HG02938 (cell line): ENCODE data around the gene PELI1.
A peak's percentile ranks its signal among the peaks of the same experiment; 100 is the strongest.
"Not testable (repeated sequence)": the region's sequence is repeated elsewhere in the genome, so short reads cannot be mapped to it uniquely, and the experiment has no call there.

Experiments
- ATAC-seq: cut with Tn5 transposase; IDR thresholded peaks from one replicate; pipeline ENCODE4 v1.9.1; 2021; ENCODE audit warnings: mild to moderate bottlenecking, moderate library complexity; ENCODE audit not compliant: unreplicated experiment

Gene PELI1

DNA sequence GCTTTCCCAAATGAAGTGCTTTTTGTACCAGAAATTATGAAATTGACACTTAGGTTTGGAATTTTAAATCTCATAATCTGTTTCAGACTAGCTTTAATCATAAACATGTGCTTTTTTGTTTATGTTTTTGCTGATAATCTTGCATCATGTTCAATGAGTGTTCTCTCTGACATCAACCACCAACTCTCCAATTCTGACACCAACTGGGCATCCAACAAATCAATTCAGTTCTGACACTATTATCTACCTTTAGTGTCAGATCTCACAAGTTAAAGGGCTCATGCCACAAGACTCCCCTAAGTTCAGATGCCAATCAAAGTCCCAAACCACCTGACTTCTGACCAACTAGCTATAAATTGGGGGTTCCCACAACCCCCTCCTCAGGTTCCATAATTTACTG is 19.6 kb downstream of the PELI1 start:
- ATAC-seq = no peak

DNA sequence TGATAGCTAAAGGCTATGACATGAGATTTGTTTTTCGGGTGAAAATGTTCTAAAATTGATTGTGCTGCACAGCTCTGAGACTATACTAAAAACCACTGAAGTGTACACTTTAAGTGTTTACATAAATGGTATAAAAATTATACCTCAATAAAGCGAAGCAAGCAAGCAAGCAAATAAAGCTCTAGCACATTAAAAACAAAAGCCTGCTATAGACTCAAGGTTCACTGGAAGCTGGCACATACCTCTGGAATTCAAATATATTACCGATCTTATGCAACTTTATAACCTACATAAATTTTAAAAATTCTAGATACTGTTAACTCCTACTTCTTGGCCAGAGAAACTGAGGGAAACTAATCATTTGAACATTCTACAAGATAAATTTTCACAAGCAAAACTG is 20.1 kb downstream of the PELI1 start:
- no peak for ATAC-seq

DNA sequence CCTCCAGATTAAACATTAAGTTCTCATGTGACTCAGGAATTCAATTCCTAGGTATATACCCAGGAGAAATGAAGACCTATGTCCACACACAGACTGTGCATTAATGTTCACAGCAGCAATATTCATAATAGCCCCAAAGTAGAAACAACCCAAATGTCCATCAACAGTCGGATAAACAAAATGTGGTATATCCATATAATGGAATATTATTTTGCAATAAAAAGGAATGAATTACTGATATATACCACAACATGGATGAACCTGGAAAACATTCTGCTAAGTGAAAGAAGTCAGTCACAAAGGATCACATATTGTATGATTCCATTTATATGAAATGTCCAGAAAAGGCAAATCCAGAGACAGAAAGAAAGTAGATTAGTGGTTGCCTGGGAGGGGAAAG is 20.5 kb downstream of the PELI1 start:
- no peak for ATAC-seq

DNA sequence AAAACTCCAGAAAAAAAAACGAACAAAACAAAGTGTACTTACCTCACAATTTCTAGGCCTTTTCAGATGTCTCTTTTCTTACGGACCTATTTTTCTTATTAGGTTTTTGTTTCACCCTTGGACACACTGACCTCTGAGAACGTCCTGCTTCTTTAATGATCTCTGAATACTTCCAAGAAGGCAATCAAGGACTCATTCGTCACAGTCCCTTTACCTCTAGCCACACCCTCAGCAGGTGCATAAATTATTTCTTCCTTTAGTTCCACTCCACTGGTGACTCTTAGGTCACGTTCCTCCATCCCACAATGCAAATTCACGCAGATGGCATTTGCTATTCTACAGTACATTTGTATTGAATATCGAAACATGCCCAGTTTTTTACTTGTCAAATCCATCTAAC is 21.9 kb downstream of the PELI1 start:
- ATAC-seq = no peak

DNA sequence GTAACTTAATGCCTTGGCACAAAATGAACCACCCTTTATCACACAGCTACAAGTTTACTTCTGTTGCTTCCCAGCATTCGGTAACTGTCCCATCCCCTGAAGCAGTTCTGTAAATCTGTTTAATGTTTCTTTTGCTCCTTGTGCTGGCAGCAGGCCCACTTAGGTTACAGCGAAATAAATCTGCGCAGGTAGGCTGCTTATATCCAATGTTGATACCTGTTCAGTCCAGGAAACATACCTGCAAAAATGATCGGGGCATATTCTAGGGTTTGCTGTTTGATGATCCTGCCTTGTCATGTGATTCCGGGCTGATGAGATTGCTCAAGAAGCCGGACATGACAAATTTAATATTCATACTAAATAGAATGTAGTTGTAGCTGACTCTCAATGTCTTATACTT is 23.3 kb downstream of the PELI1 start:
- ATAC-seq = no peak

DNA sequence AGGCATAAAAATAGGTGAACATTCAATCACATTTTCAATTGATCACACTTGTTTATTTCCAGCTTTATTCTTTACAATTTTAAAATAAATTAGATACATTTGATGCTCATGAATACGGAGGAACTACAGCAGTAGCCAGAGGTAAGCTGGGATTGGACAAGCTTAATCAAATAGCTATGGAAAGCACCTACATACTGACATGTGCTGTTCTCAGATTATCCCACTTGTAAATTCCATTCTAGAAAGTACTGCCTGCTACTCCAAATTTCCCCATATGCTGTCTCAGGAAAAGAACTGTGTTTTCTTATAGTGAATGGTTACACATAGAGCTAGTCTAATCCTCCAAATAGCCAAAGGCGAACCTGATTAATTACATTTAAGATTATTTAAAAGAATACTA is 24.2 kb downstream of the PELI1 start:
- no peak for ATAC-seq

DNA sequence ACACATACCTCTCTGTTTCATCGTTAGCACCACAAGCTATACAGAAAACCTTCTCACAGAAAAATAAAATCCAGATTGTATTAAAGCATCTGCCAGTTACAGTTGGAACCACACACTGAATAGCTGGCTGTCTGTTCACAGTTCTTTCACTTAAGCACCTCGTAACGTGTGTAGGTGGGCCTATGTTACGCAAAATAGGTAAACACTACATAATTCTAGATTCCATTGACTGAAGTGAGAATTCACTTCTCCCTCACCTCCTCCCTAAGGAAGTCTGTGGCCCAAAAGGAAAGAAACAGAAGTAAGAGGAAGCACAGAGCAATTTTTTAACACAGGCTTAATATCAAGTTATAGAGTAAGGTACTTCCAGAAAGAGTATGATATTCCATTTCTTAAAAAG is 24.9 kb downstream of the PELI1 start:
- no peak for ATAC-seq

DNA sequence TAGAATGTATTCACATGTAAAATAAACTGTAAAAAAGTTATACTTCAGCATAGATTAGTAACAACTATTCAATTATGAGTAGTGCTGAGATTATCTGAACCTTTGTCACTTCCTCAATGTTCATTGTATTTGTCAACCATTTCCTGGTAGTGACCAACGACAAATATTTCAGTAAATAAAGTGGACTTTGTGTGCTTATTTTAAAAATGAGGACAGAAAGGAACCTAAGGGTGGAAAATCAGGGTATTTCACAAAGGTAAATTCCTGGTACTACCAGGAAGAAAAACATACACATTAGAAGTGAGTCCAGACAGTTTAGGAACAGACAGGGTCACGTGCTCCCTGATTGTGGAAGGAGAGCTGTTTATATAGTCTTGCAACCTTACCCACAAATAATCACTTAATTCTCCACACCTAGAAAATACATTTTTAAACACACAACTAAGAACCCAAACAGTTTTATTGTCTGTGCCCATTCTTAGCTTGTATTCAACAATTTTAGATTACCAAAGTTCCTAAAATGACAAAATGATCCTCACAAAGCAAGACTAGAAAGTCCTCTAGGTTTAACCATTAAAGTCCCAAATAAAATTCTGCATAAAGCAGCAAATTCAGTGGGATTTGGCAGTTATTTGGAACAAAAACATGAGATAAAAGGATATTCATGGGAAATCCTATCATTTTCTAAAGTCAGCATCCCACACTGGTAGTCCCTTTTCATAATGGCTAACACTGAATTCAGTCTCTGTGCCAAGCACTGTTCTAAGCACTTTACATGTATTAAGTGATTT is 28.2 kb downstream of the PELI1 start:
- ATAC-seq = no peak

DNA sequence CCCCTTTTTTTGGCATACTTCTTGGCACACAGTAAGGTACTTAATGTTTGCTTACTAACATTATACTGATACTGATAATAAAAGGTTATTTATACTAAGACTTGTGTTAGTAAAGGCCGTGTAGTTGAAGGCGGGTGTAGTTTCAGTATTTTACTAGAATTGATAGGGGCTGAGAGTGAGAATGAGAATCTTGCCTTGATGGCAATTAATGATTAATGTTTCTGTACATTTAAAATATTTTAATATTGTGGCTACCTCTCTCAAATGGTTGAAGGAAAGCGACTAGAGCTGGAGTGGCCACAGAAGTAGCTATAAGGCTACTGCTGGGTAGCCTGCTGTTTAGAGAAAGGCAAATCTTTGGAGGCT is 29.3 kb downstream of the PELI1 start:
- ATAC-seq = peak; percentile 51

DNA sequence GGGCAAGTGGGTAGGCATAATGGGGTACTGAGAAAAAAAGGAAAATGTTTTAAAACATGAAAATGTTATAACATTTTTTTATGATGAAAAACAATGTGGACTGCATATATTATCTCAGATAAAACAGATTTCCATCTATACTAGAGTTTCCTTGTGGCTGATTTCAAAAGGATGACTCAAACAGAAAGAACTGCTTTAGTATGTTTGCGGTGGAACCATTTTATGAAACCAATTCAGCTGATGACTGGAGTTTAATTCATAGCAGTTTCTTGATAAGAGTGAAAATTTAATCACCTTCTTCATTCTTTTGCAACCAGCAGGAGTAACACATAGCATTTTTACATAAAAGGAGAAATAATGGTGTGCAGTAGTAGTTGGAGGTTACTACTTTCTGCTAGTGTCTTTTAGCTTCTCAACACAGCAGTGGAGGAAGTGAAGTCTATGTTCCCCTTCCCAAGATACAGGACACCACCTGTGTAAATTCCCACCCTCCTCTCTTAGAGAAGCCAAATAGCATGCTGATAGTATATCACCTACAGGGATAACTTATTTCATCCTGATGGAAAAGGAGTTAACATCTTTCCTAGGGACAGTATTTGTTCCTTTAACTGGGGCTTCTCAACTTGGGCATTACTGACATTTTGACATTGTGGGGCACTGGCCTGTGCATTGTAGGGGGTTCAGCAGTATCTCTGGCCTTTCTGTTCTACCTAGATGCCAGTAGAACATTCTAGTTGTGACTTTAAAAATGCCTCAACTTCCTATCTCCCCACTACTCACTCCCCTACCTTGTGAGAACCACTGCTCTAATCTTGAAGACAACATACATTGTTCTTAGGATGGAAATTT is 29.9 kb downstream of the PELI1 start:
- no peak for ATAC-seq

DNA sequence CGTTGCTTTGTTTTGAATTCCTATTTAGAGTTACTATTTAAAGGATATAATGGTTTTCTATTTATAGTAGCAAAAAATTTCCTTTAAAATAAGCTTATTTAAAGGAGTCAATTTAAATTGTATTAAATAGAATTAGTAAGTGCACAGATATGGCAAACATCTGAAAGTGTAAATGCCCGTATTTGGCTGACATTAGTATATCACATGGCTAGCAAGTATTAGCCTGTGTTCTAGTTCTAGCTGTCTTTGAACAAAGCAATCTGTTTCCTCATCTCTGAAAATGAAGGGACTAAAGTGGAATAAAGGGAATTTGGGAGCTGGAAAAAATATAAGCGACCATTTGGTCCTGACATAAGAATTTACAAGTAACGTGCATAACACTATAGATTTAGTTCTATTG is 32.2 kb downstream of the PELI1 start:
- ATAC-seq = no peak

DNA sequence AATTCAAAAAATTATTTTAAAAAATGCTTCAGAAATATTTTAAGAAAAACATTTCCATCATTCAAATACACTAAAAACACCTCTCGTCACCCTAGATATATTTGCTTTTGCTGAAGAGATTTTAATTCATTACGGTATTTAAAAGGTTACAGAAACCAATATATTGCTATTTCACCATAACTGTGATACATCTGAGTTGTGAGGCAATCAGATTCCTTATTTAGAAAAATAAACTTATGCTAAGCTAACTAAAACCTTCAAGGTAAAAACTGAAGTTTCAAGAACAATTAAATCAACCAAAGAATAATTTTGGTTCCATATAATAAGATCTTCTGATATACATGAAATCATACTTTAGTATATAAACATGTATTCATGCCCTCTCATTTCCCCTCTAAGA is 32.8 kb downstream of the PELI1 start:
- ATAC-seq = no peak

DNA sequence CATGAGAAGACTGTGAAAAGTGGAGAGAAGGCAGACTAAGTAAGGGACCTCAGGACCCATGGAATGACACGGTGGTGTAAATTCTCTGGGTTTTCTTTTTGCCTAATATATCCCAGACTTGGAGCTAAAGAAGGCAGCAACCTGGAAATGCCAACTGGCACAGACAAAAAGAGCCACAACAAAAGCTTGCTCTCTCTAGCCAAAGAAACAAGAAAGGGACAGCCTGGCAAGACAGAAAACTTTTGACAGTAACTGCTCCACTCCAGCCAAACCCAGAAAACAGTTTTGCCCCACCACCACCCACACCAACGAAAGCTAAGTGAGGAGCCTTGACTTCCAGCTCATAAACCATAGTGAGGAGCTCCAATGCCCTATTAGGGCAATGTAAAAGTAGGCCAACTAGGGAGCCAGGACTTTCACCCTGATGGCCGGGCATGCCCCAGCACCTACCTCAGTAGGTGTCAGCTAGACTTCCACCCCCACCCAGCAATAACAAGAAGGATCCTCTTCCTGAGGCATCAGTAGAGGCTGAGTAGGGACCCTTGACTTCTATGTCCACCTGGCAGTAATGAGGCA is 35.5 kb downstream of the PELI1 start:
- ATAC-seq = no peak

DNA sequence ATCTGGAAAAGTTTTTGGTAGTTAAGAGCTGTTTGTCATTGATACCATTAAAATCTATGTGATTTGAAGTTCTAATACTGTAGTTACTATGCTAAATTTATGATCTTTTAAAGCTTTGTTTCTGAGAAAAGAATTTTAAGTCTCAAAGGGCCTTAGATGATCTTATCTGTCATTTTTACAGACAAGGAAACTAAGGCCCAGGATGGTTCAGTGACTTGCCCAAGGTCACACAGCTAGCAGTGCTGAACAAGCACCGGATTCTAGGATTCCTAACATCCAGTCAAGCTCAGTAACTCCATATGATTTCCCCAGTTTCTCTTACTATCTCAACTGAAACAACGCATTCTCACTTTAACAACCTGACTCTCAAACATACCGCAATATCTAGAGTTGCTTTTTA is 37.7 kb downstream of the PELI1 start:
- ATAC-seq = no peak

DNA sequence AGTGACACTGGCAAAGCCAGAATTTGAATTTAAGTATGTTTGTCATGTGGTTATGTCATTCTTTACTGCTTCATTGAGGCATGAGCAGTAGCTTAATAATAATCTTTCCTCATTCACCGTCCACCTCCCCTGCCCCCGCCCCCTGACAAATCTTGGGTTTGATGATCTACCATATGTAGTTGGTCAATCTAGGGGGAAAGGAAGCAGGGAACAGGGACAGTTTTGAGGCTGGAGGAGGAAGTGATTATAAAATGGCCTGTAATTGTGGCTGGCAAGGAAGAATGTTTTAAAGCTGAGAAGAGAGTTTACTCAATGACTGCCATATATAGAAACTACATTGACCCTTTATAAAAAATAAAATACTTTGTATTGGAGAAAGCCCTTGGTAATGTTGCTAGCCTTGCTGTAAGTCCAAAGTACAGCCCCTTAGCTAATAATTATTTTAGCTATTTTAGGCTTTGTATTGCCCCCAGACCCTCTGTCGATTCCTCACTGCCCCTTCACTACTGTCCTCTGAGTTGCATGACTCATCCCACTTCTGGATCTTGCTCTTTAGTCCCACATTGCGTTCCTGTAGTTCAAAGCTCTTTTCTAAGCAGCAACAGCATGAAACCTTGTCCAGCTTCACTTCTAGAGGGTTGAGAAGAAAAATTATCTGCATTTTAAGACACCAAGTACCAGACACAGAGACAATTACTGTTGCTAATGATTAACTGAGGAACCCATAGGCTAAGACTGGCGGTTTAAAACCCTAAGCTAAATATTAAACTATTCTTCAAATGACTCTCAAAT is 38.4 kb downstream of the PELI1 start:
- peak; percentile 43 for ATAC-seq

DNA sequence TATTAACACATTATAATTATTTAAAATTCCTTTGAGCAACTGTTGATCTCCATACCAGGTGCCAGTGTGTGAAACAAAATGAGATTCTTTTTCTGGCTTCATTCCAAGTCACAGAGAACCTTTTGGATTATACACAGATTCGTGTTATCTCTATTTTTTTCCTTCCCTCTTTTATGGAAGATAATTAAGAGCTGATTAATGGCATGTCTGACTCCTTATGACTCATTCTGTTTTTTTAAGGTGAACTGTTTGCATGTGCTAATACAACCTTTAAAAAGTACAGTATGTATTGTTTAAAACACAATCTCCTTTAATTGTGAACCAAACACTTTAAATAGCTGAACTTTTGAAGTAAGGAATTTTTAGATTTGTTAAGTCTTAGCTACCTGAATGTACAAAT is 39.3 kb downstream of the PELI1 start:
- no peak for ATAC-seq

DNA sequence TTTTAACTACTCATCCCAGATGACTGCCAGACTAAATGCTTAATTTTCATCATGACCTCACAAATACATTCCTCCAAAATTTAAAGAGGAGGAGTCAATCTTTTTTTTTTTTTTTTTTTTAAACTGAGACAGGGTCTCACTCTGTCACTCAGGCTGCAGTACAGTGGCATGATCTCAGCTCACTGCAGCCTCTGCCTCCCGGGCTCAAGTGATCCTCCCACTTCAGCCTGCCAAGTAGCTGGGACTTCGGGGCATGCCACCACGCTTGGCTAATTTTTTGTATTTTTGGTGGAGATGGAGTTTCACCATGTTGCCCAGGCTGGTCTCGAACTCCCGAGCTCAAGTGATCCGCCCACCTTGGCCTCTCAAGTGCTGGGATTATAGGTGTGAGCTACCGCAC is 41.5 kb downstream of the PELI1 start:
- not testable (repeated sequence) for ATAC-seq

DNA sequence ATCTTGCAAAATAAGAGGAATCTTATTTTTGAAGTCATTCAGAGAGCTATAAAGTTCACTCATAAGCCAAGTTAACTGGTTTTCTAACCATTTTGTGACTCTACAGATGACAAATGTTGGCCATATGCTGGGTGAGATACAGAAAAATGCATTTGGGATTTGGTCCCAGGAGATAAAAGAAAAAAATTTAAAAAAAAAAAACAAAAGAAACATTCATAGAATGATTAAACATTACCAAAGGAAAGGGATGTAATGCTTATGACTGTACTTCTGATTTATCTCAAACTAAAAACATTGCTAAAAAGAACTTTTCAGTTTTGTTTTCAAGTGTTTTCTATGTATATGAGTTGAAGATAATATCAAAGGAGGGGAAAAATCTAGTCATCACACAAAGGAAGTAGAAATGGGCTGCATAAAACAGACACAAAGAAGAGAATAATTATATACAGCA is 43.1 kb downstream of the PELI1 start:
- ATAC-seq = peak; percentile 44

DNA sequence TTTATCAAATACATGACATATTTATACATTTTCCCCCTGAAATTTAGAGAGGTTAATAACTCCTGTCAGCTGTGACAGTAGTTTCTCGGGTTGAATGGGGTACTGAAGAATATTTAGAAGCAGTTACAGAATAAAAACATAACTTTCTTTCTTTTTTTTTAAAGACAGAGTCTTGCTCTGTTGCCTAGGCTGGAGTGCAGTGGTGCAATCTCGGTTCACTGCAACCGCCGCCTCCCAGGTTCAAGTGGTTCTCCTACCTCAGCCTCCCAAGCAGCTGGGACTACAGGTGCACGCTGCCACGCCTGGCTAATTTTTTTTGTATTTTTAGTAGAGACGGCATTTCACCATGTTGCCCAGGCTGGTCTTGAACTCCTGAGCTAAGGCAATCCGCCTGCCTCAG is 43.6 kb downstream of the PELI1 start:
- ATAC-seq = not testable (repeated sequence)

DNA sequence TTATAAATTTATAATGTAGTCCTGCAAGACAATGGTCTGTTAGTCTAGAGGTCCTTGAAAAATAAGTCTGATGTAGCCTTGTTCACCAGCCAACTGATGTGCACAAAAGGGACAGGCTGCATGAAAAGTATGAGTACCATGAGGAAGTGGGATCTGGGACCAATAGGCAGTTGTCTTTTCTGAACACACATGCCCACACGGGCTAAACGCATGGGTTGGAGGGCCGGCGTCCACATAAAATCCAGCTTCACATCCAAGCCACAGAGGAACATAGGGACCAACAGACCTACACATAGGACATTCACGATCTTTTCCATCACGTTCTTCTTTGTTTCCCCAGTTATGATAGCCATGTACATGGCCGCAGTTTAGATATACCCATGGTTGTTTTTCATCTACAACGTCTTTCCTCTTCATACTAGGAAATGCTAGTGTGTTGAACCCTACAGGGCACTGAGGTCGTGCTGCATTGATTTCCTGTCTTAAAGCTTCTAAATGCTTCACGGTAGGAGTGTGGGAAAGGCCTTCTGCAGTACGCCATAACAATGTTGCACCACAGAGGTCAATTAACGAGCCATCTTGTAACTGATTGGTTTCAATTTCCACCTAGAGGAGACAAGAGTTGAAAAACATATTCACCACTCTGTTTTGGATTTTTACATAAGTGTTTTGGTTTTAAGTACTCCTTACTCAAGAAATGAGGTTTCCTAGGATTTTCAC is 49.4 kb downstream of the PELI1 start:
- ATAC-seq = no peak
